Spleen (tissue), 11 donors: ENCODE data around the gene TUT1. TPM values are rescaled to one million over a fixed set of nuclear protein-coding genes. Genes with fewer than 3 reads are reported as not detected.
A peak's percentile ranks its signal among the peaks of the same experiment; 100 is the strongest.
"Not testable (repeated sequence)": the region's sequence is repeated elsewhere in the genome, so short reads cannot be mapped to it uniquely, and the experiment has no call there.

Experiments
- DNase-seq: peaks from one replicate; pipeline ENCODE4 v3.0.0-alpha.2; 2020
- H3K27ac ChIP-seq, 8 donors: fragments of 200-600 bp; sonication (generic) in 7 of 8; 1 replicate in 4 of 8; 2 replicates in 4 of 8; pipeline versions ENCODE4 v1.5.0 to v1.8.0; 2016 to 2021; ENCODE audit warnings: inconsistent platforms in 4 of 8, mild to moderate bottlenecking in 4 of 8, moderate library complexity in 1 of 8
- H3K27me3 ChIP-seq, 7 donors: fragments of 200-600 bp; sonication (generic) in 6 of 7; replicated peaks in 1 of 7; 1 replicate in 4 of 7; 2 replicates in 3 of 7; pipeline versions ENCODE4 v1.5.0 to v1.8.0; 2016 to 2021; ENCODE audit warnings: inconsistent platforms in 3 of 7, mild to moderate bottlenecking in 1 of 7
- H3K36me3 ChIP-seq, 6 donors: fragments of 200-600 bp; sonication (generic) in 5 of 6; 1 replicate in 4 of 6; 2 replicates in 2 of 6; pipeline versions ENCODE4 v1.5.0 to v1.8.0; 2016 to 2021; ENCODE audit warnings: inconsistent platforms in 2 of 6
- H3K4me1 ChIP-seq, 6 donors: fragments of 200-600 bp; sonication (generic) in 5 of 6; 1 replicate in 3 of 6; 2 replicates in 3 of 6; pipeline versions ENCODE4 v1.5.0 to v1.8.0; 2016 to 2021; ENCODE audit warnings: inconsistent platforms in 3 of 6
- H3K4me3 ChIP-seq, 8 donors: fragments of 200-600 bp; sonication (generic) in 7 of 8; 1 replicate in 4 of 8; 2 replicates in 4 of 8; pipeline versions ENCODE4 v1.5.0 to v1.8.0; 2016 to 2021; ENCODE audit warnings: inconsistent platforms in 4 of 8, mild to moderate bottlenecking in 4 of 8, moderate library complexity in 2 of 8
- H3K9me3 ChIP-seq, 8 donors: fragments of 200-600 bp; sonication (generic) in 7 of 8; 1 replicate in 4 of 8; 2 replicates in 4 of 8; pipeline versions ENCODE4 v1.5.0 to v1.8.0; 2016 to 2021; ENCODE audit warnings: inconsistent platforms in 4 of 8
- POLR2A ChIP-seq, 3 donors: fragments of 450-650 bp; IDR thresholded peaks; one replicate each; pipeline ENCODE4 v1.5.1; 2017; ENCODE audit warnings: antibody characterized with exemption in 3 of 3, mild to moderate bottlenecking in 1 of 3
- POLR2AphosphoS5 ChIP-seq, 3 donors: sonication (generic); formaldehyde crosslinking; IDR thresholded peaks; one replicate each; pipeline ENCODE4 v1.5.1; 2017; ENCODE audit warnings: antibody characterized with exemption in 3 of 3
- WGBS, 5 donors: extraction: QIAGEN DNeasy Blood & Tissue Kit in 3 of 5; methylation state at CpG; one replicate each; pipeline versions ENCODE4 v1.1.5 to v1.1.7; 2013 to 2018; 5-methylcytosine and 5-hydroxymethylcytosine counted together
- intact Hi-C: fragments of 100-400 bp; cut with DNase I; formaldehyde crosslinking; loops from one replicate; pipeline ENCODE4 v1.15.0; 2023; ENCODE audit warnings: low total_unique reads
- polyA plus RNA-seq, 3 donors: library from polyadenylated mRNA; stranded (reverse); fragments of 200-250 nt; gene quantifications; one replicate each; pipeline ENCODE4 v1.2.1, GENCODE V29; 2013
- total RNA-seq, 7 donors: library from RNA; depleted of rRNA in 3 of 7; stranded (reverse); fragments of >200 nt in 3 of 7; fragmentation: NEBNext Ultra II Directional in 4 of 7; extraction: Animal tissue kit (Norgen Biotek cat#: 25700) in 4 of 7; gene quantifications; one replicate each; pipeline versions ENCODE4 v1.1.0 to v1.2.1, GENCODE V29; 2016 to 2021
- TF ChIP-seq, protein P1 (sequence below), 11 experiments: fragments of 200-600 bp in 7 of 11; fragments of 450-650 bp in 4 of 11; sonication (generic) in 4 of 11; IDR thresholded peaks in 8 of 11; conservative IDR thresholded peaks in 3 of 11; 1 replicate in 7 of 11; 2 replicates in 4 of 11; pipeline versions ENCODE4 v1.4.0 to v1.8.0; 2016 to 2021; ENCODE audit warnings: antibody characterized with exemption in 11 of 11, inconsistent platforms in 4 of 11, mild to moderate bottlenecking in 1 of 11
- donor health status: healthy with polysubstance abuse.
- donor health status: DM: no; HTN: no; CAD: no; lungs with moderate emphysema.
- donor health status: DM: no; HTN: no; CAD: no.
- donor health status: Bipolar disorder and iron deficiency.
- donor health status: healthy.
- donor health status: DM: no; HTN: no; CAD: no.
- donor health status: DM: yes; HTN: yes; CAD: no.

TUT1 gene
- total and polyA plus RNA-seq, 10 donors: 14.4 to 30.9 (median 18.5) TPM

DNA sequence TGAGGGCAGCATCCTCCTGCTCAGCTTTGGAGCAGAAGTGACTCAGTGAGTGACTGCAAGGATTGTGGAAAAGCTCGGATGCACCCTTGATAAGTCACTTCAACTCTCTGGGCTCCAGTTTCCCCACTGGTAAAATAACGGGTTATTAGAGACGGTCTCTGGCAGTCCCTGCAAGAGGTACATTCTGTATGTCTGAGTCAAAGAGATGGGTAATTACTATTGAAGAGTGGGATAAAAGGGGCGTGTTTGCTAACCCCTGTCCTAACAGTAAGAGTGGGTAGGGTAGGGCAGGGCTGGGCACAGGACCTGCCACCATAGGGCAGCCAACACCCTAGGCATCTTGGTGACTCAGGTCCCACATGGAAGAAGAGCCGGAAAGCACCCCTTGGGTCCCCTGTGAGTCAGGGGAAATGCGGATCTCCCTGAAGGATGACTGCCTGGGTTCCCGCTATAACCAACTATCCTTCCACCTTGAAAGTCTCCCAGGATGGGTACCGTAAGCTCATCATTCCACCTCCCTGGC, 37.4 kb downstream of the TUT1 start:
- intact Hi-C loops: no loop called here
- Histone ChIP-seq H3K36me3 (peaks cover 0 to 18% (median 10%) of the 10 kb centered on the region in 6 donors), H3K4me1 (peaks cover 68 to 97% (median 81%) of the 10 kb centered on the region in 6 donors), H3K27me3 (no peaks in the 10 kb centered on the region), H3K4me3 (peak overlapping the region in 1 of 8 donors; percentile 24), H3K27ac (peak overlapping the region; percentile 80 to 95 (median 86)), H3K9me3 (no peaks in the 10 kb centered on the region)
- TF ChIP-seq POLR2AphosphoS5 (IDR thresholded peaks at IDR 0.05): no peak
- TF ChIP-seq POLR2A (IDR thresholded peaks at IDR 0.05): no peak
- TF ChIP-seq, protein P1, sequence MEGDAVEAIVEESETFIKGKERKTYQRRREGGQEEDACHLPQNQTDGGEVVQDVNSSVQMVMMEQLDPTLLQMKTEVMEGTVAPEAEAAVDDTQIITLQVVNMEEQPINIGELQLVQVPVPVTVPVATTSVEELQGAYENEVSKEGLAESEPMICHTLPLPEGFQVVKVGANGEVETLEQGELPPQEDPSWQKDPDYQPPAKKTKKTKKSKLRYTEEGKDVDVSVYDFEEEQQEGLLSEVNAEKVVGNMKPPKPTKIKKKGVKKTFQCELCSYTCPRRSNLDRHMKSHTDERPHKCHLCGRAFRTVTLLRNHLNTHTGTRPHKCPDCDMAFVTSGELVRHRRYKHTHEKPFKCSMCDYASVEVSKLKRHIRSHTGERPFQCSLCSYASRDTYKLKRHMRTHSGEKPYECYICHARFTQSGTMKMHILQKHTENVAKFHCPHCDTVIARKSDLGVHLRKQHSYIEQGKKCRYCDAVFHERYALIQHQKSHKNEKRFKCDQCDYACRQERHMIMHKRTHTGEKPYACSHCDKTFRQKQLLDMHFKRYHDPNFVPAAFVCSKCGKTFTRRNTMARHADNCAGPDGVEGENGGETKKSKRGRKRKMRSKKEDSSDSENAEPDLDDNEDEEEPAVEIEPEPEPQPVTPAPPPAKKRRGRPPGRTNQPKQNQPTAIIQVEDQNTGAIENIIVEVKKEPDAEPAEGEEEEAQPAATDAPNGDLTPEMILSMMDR (IDR thresholded peaks at IDR 0.05 in 8 of 11, conservative IDR thresholded peaks at IDR 0.05 in 3 of 11): no peak
- 73 to 88% (median 79%) methylated on average over 8 of the region's 8 CpGs for WGBS, 5 donors
- no peak for DNase-seq

- 11 to 28% (median 15%) methylated on average over 14 to 15 of the region's 15 CpGs for WGBS, 5 donors
- intact Hi-C loops: no loop called here
- Histone ChIP-seq H3K4me1 (peaks cover 68 to 91% (median 77%) of the 10 kb centered on the region in 6 donors), H3K36me3 (peaks cover 0 to 11% (median 4%) of the 10 kb centered on the region in 6 donors), H3K27ac (peak overlapping the region; percentile 80 to 95 (median 86)), H3K9me3 (no peaks in the 10 kb centered on the region), H3K27me3 (no peaks in the 10 kb centered on the region), H3K4me3 (peak overlapping the region in 2 of 8 donors; percentile 9 to 24)
- DNase-seq: peak; percentile 85
- TF ChIP-seq, protein P1 (IDR thresholded peaks at IDR 0.05 in 8 of 11, conservative IDR thresholded peaks at IDR 0.05 in 3 of 11): no peak
- TF ChIP-seq POLR2A (IDR thresholded peaks at IDR 0.05): no peak
- peak; percentile 63 to 78 (median 70) for TF ChIP-seq POLR2AphosphoS5 (IDR thresholded peaks at IDR 0.05)
Measured at GRCh38 chr11:62553080-62553838, 38.1 kb downstream of the TUT1 start.

DNA sequence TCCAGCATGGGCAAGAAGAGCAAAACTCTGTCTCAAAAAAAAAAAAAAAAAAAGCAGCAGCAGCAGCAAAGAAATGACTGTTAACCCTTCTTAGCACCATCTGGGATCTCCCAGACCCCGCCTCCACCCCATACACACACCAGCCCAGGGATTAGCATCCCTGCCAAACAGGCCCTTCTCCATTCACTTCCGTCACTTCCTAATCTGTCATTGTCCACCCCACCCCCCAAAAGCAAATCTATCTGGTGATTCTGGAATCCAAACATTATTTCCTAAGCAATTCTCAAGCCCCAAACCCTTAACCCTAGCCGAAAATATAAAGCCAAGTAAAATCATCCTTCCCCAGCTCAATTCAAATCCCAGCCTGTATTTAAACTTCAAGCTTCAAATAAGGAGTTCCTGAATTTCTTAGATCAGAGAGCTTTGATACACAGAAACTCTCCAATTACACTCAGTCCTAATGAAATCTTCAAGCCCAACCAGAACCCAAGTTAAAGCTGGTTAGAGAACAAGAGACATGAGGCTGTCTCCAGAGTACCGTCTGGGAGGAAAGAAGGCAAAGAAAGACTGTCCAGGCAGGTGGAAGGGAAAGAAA, 38.7 kb downstream of the TUT1 start:
- peaks cover 64 to 89% (median 76%) of the 10 kb centered on the region in 6 donors for H3K4me1 ChIP-seq
- no peak for TF ChIP-seq POLR2AphosphoS5 (IDR thresholded peaks at IDR 0.05)
- no peak for TF ChIP-seq POLR2A (IDR thresholded peaks at IDR 0.05)
- TF ChIP-seq, protein P1 (IDR thresholded peaks at IDR 0.05 in 8 of 11, conservative IDR thresholded peaks at IDR 0.05 in 3 of 11): no peak
- no peaks in the 10 kb centered on the region for H3K9me3 ChIP-seq
- intact Hi-C loops: no loop called here
- 43 to 57% (median 49%) methylated on average over 4 of the region's 4 CpGs for WGBS, 5 donors
- no peak for DNase-seq
- peak overlapping the region in 1 of 8 donors; percentile 24 for H3K4me3 ChIP-seq
- peaks cover 0 to 5% (median 0%) of the 10 kb centered on the region in 6 donors for H3K36me3 ChIP-seq
- H3K27me3 ChIP-seq: peaks cover 0 to 3% (median 0%) of the 10 kb centered on the region in 7 donors
- peak overlapping the region; percentile 80 to 95 (median 86) for H3K27ac ChIP-seq

GRCh38 chr11:62550478-62550877, 40.8 kb downstream of the TUT1 start:
- WGBS, 5 donors: 80 to 92% (median 90%) methylated on average over 2 of the region's 2 CpGs
- H3K4me3 ChIP-seq, H3K9me3 ChIP-seq, H3K36me3 ChIP-seq, DNase-seq, intact Hi-C loops: not testable (repeated sequence)
- peaks cover 50 to 89% (median 74%) of the 10 kb centered on the region in 6 donors for H3K4me1 ChIP-seq
- H3K27me3 ChIP-seq: peaks cover 0 to 25% (median 14%) of the 10 kb centered on the region in 7 donors
- H3K27ac ChIP-seq: peak overlapping the region in 1 of 8 donors; percentile 95
